CD4-positive, alpha-beta memory T cell (primary cell): ENCODE measurements around the gene CLCN2. TPM values are rescaled to one million over a fixed set of nuclear protein-coding genes. Genes with fewer than 3 reads are reported as not detected.

ENCODE experiments used
- CTCF ChIA-PET: fragments of 350-600 bp; sonication (Branson Sonifier 250); formaldehyde crosslinking; loops from one replicate; lab custom pipeline; 2021; ENCODE audit warnings: inconsistent platforms; ENCODE audit not compliant: partially characterized antibody; lab: Charles Lee
- POLR2A ChIA-PET: fragments of 350-600 bp; sonication (Branson Sonifier 250); formaldehyde crosslinking; loops from one replicate; lab custom pipeline; 2021; ENCODE audit not compliant: partially characterized antibody; lab: Charles Lee
- DNase-seq, 5 donors: peaks; one replicate each; pipeline versions ENCODE4 v3.0.0 to v3.0.0-alpha.2; 2020 to 2022; ENCODE audit warnings: mixed read lengths in 1 of 5
- H3K27ac ChIP-seq: one replicate; pipeline ENCODE4 v1.7.0; 2013; ENCODE audit warnings: low read depth, low read length
- H3K27me3 ChIP-seq: 2 replicates; pipeline ENCODE4 v1.7.0; 2013; ENCODE audit warnings: mild to moderate bottlenecking, low read length, moderate library complexity; ENCODE audit not compliant: insufficient read depth
- H3K36me3 ChIP-seq: 2 replicates; pipeline ENCODE4 v1.7.0; 2013; ENCODE audit warnings: mild to moderate bottlenecking, low read length, moderate library complexity; ENCODE audit not compliant: insufficient read depth
- H3K4me1 ChIP-seq: 2 replicates; pipeline ENCODE4 v1.7.0; 2013; ENCODE audit warnings: mild to moderate bottlenecking, low read length, moderate library complexity; ENCODE audit not compliant: insufficient read depth
- H3K4me3 ChIP-seq, 2 donors: one replicate each; pipeline ENCODE4 v1.7.0; 2013; ENCODE audit warnings: low read length in 2 of 2, mild to moderate bottlenecking in 1 of 2
- H3K9me3 ChIP-seq, 2 donors: one replicate each; pipeline ENCODE4 v1.7.0; 2013; ENCODE audit warnings: low read length in 2 of 2, control low read depth in 1 of 2; ENCODE audit not compliant: control insufficient read depth in 1 of 2
- H3K27ac Mint-ChIP-seq, 7 donors: one replicate each; pipeline ENCODE4 v1.8.0; 2020 to 2021; ENCODE audit warnings: mixed read lengths in 7 of 7, mild to moderate bottlenecking in 6 of 7, inconsistent platforms in 3 of 7, moderate library complexity in 3 of 7
- H3K27me3 Mint-ChIP-seq, 2 donors: one replicate each; pipeline ENCODE4 v1.8.0; 2020 to 2021; ENCODE audit warnings: mixed read lengths in 2 of 2
- H3K36me3 Mint-ChIP-seq, 2 donors: one replicate each; pipeline ENCODE4 v1.8.0; 2020 to 2021; ENCODE audit warnings: mixed read lengths in 2 of 2, inconsistent platforms in 1 of 2, mild to moderate bottlenecking in 1 of 2
- H3K4me1 Mint-ChIP-seq, 4 donors: one replicate each; pipeline ENCODE4 v1.8.0; 2020 to 2021; ENCODE audit warnings: mixed read lengths in 4 of 4, mild to moderate bottlenecking in 1 of 4
- H3K4me3 Mint-ChIP-seq, 8 donors: one replicate each; pipeline ENCODE4 v1.8.0; 2020 to 2021; ENCODE audit warnings: mixed read lengths in 8 of 8, mild to moderate bottlenecking in 7 of 8, moderate library complexity in 6 of 8, inconsistent platforms in 3 of 8
- H3K9me3 Mint-ChIP-seq, 8 donors: one replicate each; pipeline ENCODE4 v1.8.0; 2020 to 2021; ENCODE audit warnings: mixed read lengths in 8 of 8, mild to moderate bottlenecking in 5 of 8, inconsistent platforms in 3 of 8, moderate library complexity in 1 of 8
- intact Hi-C: fragments of 100-400 bp; cut with micrococcal nuclease; formaldehyde crosslinking; loops from one replicate; pipeline ENCODE4 v1.15.1; 2023
- polyA plus RNA-seq, 2 donors: library from polyadenylated mRNA; unstranded; fragments of 300-500 nt; fragmentation: Illumina TruSeq; gene quantifications; one replicate each; pipeline ENCODE4 v1.2.3, GENCODE V29; 2021
- total RNA-seq, 2 experiments: library from RNA; stranded (reverse); gene quantifications; one replicate each; pipeline ENCODE4 v1.2.3, GENCODE V29; 2021

Gene CLCN2
- total and polyA plus RNA-seq, 4 experiments from 2014 or later = 0.24 to 5.4 (median 2.1) TPM

DNA sequence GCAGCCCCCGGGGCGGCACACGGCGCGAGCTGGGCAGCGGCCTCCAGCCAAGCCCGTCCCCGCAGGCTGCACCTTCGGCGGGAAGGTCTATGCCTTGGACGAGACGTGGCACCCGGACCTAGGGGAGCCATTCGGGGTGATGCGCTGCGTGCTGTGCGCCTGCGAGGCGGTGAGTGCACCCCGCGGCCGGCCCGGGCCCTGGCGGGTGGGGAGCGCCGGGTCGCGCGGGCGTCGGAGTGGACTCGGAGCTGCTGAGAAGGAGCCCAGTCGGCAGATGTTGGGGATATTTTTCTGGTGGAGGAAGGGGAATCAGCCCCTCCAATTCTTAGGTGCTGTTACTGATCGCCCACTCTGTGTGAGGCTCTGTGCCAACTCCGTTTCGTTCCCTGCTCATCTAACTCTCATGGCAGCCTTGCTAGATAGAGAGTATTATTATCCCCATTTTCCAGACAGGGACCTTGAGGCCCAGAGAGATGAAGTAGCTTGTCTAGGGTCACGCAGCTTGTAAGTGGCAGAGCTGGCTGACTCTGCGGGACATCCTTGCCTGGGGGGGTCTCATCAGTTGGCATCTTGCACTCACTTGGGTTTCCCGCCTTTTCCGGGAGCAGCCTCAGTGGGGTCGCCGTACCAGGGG lies 19.3 kb upstream of the CLCN2 start:
- POLR2A ChIA-PET = interaction anchor here (0.8 kb wide), 1 partner anchor 407 kb away, joined by 3 read pairs; no protein-coding TSS in a partner anchor
- DNase-seq = peak in 2 of 5 donors; percentile 13 to 20
- Mint-ChIP-seq H3K9me3 (peaks cover 0 to 2% (median 0%) of the 10 kb centered on the region in 8 donors), H3K4me1 (peaks cover 2 to 16% (median 8%) of the 10 kb centered on the region in 4 donors), H3K36me3 (no peaks in the 10 kb centered on the region), H3K27me3 (peaks cover 40 to 55% of the 10 kb centered on the region in 2 donors), H3K27ac (peak overlapping the region in 1 of 7 donors; percentile 56), H3K4me3 (peak overlapping the region; percentile 71 to 84 (median 76))
- Histone ChIP-seq H3K4me3 (peak overlapping the region in 1 of 2 donors; percentile 24), H3K27ac (no peak overlapping the region), H3K4me1 (peaks cover 14% of the 10 kb centered on the region), H3K27me3 (peaks cover 29% of the 10 kb centered on the region), H3K9me3 (no peaks in the 10 kb centered on the region), H3K36me3 (no peaks in the 10 kb centered on the region)
- CTCF ChIA-PET = interaction anchor here (0.9 to 1.1 kb wide), 4 partner anchors 8 to 133 kb away, joined by 3 to 4 read pairs (median 3); no protein-coding TSS in a partner anchor
- intact Hi-C loops = no loop called here

DNA sequence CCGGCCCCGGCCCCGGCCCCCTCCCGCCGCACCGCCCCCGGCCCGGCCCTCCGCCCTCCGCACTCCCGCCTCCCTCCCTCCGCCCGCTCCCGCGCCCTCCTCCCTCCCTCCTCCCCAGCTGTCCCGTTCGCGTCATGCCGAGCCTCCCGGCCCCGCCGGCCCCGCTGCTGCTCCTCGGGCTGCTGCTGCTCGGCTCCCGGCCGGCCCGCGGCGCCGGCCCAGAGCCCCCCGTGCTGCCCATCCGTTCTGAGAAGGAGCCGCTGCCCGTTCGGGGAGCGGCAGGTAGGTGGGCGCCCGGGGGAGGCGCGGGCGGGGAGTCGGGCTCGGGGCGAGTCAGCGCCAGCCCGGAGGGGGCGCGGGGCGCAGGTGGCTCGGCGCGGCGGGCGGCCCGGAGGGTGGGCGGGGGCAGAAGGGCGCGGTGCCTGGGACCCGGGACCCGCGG lies 18.8 kb upstream of the CLCN2 start:
- no peak overlapping the region for H3K27ac ChIP-seq
- peaks cover 0 to 2% (median 0%) of the 10 kb centered on the region in 8 donors for H3K9me3 Mint-ChIP-seq
- H3K4me3 Mint-ChIP-seq = no peak overlapping the region
- H3K4me1 ChIP-seq = peaks cover 14% of the 10 kb centered on the region
- H3K36me3 ChIP-seq = no peaks in the 10 kb centered on the region
- no peak overlapping the region for H3K27ac Mint-ChIP-seq
- ChIA-PET POLR2A (no interaction called here), CTCF (interaction anchor here (1.0 kb wide), 1 partner anchor 134 kb away, joined by 3 read pairs; no protein-coding TSS in a partner anchor)
- H3K4me3 ChIP-seq = no peak overlapping the region
- DNase-seq = peak in 1 of 5 donors; percentile 16
- peaks cover 2 to 16% (median 8%) of the 10 kb centered on the region in 4 donors for H3K4me1 Mint-ChIP-seq
- H3K27me3 ChIP-seq = peaks cover 29% of the 10 kb centered on the region
- no peaks in the 10 kb centered on the region for H3K9me3 ChIP-seq
- H3K27me3 Mint-ChIP-seq = peaks cover 43 to 58% of the 10 kb centered on the region in 2 donors
- H3K36me3 Mint-ChIP-seq = no peaks in the 10 kb centered on the region
- intact Hi-C loops = no loop called here

DNA sequence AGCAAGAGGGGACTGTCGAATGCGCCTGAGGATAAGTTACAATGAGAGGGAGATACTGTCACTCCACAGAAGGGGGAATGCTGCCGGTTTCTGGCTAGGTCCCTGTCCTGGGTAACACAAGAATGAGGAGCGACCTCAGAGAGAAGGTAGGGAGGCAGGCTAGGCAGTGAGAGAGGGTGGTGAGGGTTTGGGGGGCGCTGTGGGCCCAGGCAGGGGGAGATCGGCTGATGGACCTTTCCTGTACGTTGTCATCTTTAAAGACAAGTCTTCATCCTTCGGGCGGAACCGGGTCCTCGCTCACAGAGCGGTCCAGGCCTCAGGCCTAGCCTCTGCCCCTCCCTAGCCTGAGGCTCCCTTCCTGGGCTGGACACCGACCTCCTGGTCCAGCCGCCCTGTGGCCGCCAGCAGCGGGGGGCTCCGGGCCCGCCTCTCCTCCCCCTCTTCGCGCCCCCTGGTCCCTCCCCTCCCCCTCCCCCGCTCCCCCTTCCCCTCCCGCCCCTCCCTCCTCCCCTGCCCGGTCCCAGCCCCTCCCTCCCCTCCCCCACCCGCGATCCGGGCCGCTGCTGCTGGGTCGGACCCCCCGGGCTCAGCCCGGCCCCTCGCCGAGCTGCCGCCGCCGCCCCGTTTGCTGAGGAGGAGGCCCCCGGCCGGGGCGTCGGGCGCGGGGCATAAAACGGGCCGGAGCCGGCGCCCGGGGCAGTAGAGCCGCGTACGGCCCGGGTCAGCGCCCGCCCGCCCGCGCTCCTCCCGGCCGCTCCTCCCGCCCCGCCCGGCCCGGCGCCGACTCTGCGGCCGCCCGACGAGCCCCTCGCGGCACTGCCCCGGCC lies 18.2 kb upstream of the CLCN2 start, which contains the start of gene CHRD:
CHRD (plus strand) TSS at position 697 of the 827 bp plus-strand sequence. CDS start 265 bp downstream, outside the sequence.
- H3K36me3 Mint-ChIP-seq = no peaks in the 10 kb centered on the region
- intact Hi-C loops = no loop called here
- Histone ChIP-seq H3K4me3 (peak within 1 kb of the TSS in 1 of 2 donors; percentile 24), H3K9me3 (no peaks in the 10 kb centered on the region), H3K27me3 (peaks cover 29% of the 10 kb centered on the region), H3K27ac (no peak within 1 kb of the TSS), H3K4me1 (peaks cover 14% of the 10 kb centered on the region), H3K36me3 (no peaks in the 10 kb centered on the region)
- peak within 1 kb of the TSS in 3 of 7 donors; percentile 22 to 62 (median 56) for H3K27ac Mint-ChIP-seq
- DNase-seq = no peak
- peaks cover 41 to 57% of the 10 kb centered on the region in 2 donors for H3K27me3 Mint-ChIP-seq
- ChIA-PET POLR2A (no interaction called here), CTCF (no interaction called here)
- H3K9me3 Mint-ChIP-seq = peaks cover 0 to 2% (median 0%) of the 10 kb centered on the region in 8 donors
- peak within 1 kb of the TSS; percentile 75 to 84 (median 77) for H3K4me3 Mint-ChIP-seq
- peaks cover 2 to 16% (median 8%) of the 10 kb centered on the region in 4 donors for H3K4me1 Mint-ChIP-seq

DNA sequence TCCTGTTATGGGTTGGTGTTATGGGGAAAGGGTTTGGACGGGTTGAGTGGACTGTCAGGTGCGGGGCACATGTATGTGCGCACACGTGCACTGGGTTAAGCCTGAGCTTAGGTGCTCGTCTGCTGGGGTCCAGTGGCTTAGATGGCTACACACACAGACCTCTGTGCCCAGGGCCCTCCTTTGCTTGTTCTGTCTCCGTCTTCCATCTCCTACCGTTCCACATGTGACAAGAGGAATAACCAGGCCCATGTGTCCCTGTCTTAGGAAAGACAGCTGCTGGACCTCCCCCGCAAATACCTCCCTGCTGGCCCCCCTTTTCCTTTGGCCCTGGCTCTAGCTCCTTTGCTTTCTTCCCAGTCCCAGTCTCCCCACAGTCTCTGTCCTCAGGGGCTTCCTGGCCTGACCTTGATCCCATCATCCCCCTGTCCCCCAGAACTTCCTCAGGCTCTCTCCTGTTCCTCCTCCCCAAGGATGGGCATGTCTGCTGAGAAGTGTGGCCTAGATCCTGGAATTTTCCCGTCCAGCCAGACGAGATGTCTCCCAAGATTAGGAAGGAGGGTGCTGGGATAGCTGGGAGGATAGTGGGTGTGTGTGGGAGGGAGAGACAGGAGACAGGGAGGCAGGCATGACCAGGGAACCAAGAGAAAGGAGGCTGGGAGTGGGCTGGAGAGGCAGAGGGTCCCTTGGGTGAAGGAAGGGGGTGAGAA lies 17.4 kb upstream of the CLCN2 start:
- POLR2A ChIA-PET = no interaction called here
- H3K27ac Mint-ChIP-seq = peak overlapping the region in 1 of 7 donors; percentile 62
- no peak overlapping the region for H3K27ac ChIP-seq
- CTCF ChIA-PET = no interaction called here
- H3K9me3 ChIP-seq = no peaks in the 10 kb centered on the region
- peaks cover 14% of the 10 kb centered on the region for H3K4me1 ChIP-seq
- peak overlapping the region; percentile 63 to 83 (median 75) for H3K4me3 Mint-ChIP-seq
- peaks cover 0 to 2% (median 0%) of the 10 kb centered on the region in 8 donors for H3K9me3 Mint-ChIP-seq
- no peak overlapping the region for H3K4me3 ChIP-seq
- DNase-seq = no peak
- H3K27me3 Mint-ChIP-seq = peaks cover 43 to 50% of the 10 kb centered on the region in 2 donors
- H3K4me1 Mint-ChIP-seq = peaks cover 2 to 16% (median 8%) of the 10 kb centered on the region in 4 donors
- H3K27me3 ChIP-seq = peaks cover 29% of the 10 kb centered on the region
- intact Hi-C loops = no loop called here
- H3K36me3 ChIP-seq = no peaks in the 10 kb centered on the region
- H3K36me3 Mint-ChIP-seq = no peaks in the 10 kb centered on the region

DNA sequence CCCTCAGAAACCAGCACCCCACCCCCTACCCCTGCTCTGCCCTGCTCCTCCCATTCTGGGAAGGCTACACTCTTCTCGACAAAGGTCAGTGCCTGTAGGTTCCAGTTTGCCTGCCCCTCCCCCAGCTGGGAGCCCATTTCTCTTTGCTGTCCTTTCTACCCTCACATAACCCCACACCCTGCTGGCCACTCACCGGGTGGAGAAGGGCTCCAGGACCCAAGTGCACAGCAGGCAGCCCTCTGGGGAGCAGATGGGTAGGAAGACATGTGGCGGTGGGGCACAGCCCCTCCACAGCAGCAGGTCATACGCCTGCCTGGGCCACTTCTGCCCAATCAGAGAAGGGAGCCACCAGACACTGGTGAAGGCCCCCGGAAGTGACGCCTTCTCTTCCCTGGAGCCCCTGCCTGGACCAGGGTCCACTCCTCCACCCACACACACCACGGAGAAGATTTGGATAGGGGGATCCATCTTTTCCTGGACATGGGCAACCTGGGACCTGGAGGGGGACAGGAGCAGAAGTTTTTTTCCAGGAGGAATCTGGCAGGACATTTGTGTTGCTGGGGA lies 16.6 kb upstream of the CLCN2 start, which contains the start of gene THPO:
THPO (minus strand) TSS at position 326 of the 564 bp plus-strand sequence. CDS start 1,948 bp downstream, outside the sequence.
- peaks cover 29% of the 10 kb centered on the region for H3K27me3 ChIP-seq
- Mint-ChIP-seq H3K36me3 (no peaks in the 10 kb centered on the region), H3K9me3 (peaks cover 0 to 2% (median 0%) of the 10 kb centered on the region in 8 donors), H3K4me3 (peak within 1 kb of the TSS; percentile 34 to 83 (median 72)), H3K27me3 (peaks cover 42 to 47% of the 10 kb centered on the region in 2 donors), H3K4me1 (peaks cover 2 to 16% (median 8%) of the 10 kb centered on the region in 4 donors), H3K27ac (peak within 1 kb of the TSS in 1 of 7 donors; percentile 62)
- H3K4me1 ChIP-seq = peaks cover 14% of the 10 kb centered on the region
- POLR2A ChIA-PET = no interaction called here
- no peak within 1 kb of the TSS for H3K27ac ChIP-seq
- intact Hi-C loops = no loop called here
- DNase-seq = no peak
- CTCF ChIA-PET = no interaction called here
- no peaks in the 10 kb centered on the region for H3K9me3 ChIP-seq
- no peak within 1 kb of the TSS for H3K4me3 ChIP-seq
- H3K36me3 ChIP-seq = no peaks in the 10 kb centered on the region

DNA sequence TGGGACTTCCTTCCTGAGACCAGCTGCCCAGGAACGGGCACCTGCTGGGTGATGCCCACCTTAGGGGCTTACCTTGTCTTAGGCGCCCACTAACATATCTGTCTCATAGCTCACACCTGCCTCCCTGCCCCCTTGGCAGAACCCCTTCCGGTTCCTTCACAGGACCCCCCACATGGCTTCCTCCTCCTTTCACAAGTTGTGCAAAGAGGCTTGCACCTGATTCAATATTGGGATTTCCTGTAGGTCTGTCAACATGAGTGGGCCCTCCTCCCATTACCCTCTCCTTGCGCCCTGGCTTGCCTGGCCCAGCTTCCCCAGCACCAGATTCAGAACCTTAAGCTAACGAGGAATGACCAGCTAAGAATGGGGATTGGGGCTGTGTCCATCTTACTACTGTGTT lies 16.0 kb upstream of the CLCN2 start:
- CTCF ChIA-PET = no interaction called here
- intact Hi-C loops = no loop called here
- Histone ChIP-seq H3K4me3 (no peak overlapping the region), H3K27me3 (peaks cover 29% of the 10 kb centered on the region), H3K4me1 (peaks cover 14% of the 10 kb centered on the region), H3K27ac (no peak overlapping the region), H3K9me3 (no peaks in the 10 kb centered on the region), H3K36me3 (no peaks in the 10 kb centered on the region)
- Mint-ChIP-seq H3K27ac (no peak overlapping the region), H3K36me3 (no peaks in the 10 kb centered on the region), H3K4me3 (peak overlapping the region in 1 of 8 donors; percentile 29), H3K4me1 (peaks cover 2 to 16% (median 8%) of the 10 kb centered on the region in 4 donors), H3K9me3 (peaks cover 0 to 2% (median 0%) of the 10 kb centered on the region in 8 donors), H3K27me3 (peaks cover 37 to 42% of the 10 kb centered on the region in 2 donors)
- POLR2A ChIA-PET = no interaction called here
- no peak for DNase-seq
